Activated CD4-positive, alpha-beta memory T cell treated with anti-CD3 and anti-CD28 coated beads, Interleukin-2, amount 10 ng/mL, durations not matched to agents 7 days and 5 days (primary cell): Measurements from ENCODE around the gene SDHAF1. TPM values are rescaled to one million over a fixed set of nuclear protein-coding genes. Genes with fewer than 3 reads are reported as not detected.
"Not testable (repeated sequence)": the region's sequence is repeated elsewhere in the genome, so short reads cannot be mapped to it uniquely, and the experiment has no call there.

ENCODE experiments used
- CTCF ChIA-PET: fragments of 350-600 bp; sonication (Branson Sonifier 250); formaldehyde crosslinking; loops from one replicate; lab custom pipeline; 2021; ENCODE audit warnings: antibody characterized with exemption, inconsistent platforms; lab: Charles Lee
- POLR2A ChIA-PET: fragments of 350-600 bp; sonication (Branson Sonifier 250); formaldehyde crosslinking; loops from one replicate; lab custom pipeline; 2021; ENCODE audit warnings: antibody characterized with exemption; lab: Charles Lee
- DNase-seq: peaks from one replicate; pipeline ENCODE4 v3.0.0-alpha.2; 2020
- H3K27ac Mint-ChIP-seq: one replicate; pipeline ENCODE4 v1.8.0; 2021; ENCODE audit warnings: mild to moderate bottlenecking, mixed read lengths
- H3K27me3 Mint-ChIP-seq: one replicate; pipeline ENCODE4 v1.8.0; 2021; ENCODE audit warnings: mixed read lengths
- H3K36me3 Mint-ChIP-seq: one replicate; pipeline ENCODE4 v1.8.0; 2021; ENCODE audit warnings: low read depth, mixed read lengths
- H3K4me1 Mint-ChIP-seq: one replicate; pipeline ENCODE4 v1.8.0; 2021; ENCODE audit warnings: mixed read lengths
- H3K4me3 Mint-ChIP-seq: one replicate; pipeline ENCODE4 v1.8.0; 2021; ENCODE audit warnings: mild to moderate bottlenecking, mixed read lengths
- H3K9me3 Mint-ChIP-seq: one replicate; pipeline ENCODE4 v1.8.0; 2021; ENCODE audit warnings: mixed read lengths
- total RNA-seq, 2 experiments: library from RNA; stranded (reverse); gene quantifications; one replicate each; pipeline ENCODE4 v1.2.3, GENCODE V29; 2021

The SDHAF1 gene
- total RNA-seq, 2 experiments from 2014 or later, result 17.3 to 18.3 TPM

GRCh38 chr19:35973487-35973886, 21.5 kb upstream of the SDHAF1 start:
- Mint-ChIP-seq H3K27ac (no peak overlapping the region), H3K4me1 (peaks cover 7% of the 10 kb centered on the region), H3K9me3 (no peaks in the 10 kb centered on the region), H3K4me3 (no peak overlapping the region), H3K27me3 (peaks cover 2% of the 10 kb centered on the region), H3K36me3 (no peaks in the 10 kb centered on the region)
- no peak for DNase-seq
- ChIA-PET POLR2A (no interaction called here), CTCF (no interaction called here)

- DNase-seq, result no peak
- Mint-ChIP-seq H3K36me3 (no peaks in the 10 kb centered on the region), H3K27ac (no peak overlapping the region), H3K9me3 (no peaks in the 10 kb centered on the region), H3K4me3 (no peak overlapping the region), H3K4me1 (no peaks in the 10 kb centered on the region), H3K27me3 (peaks cover 2% of the 10 kb centered on the region)
- POLR2A ChIA-PET, result interaction anchor here (1.2 kb wide), 1 partner anchor 23 kb away, joined by 4 read pairs; no protein-coding TSS in a partner anchor
- CTCF ChIA-PET, result no interaction called here
These were observed 19.3 kb upstream of the SDHAF1 start for GRCh38 chr19:35975608-35976214.

GRCh38 chr19:35977446-35978222, 17.4 kb upstream of the SDHAF1 start:
- CTCF ChIA-PET, result interaction anchor here (0.7 to 1.4 kb wide), 2 partner anchors 12 to 24 kb away, joined by 3 read pairs; no protein-coding TSS in a partner anchor
- DNase-seq, result peak; percentile 32
- H3K4me1 Mint-ChIP-seq, result no peaks in the 10 kb centered on the region
- H3K4me3 Mint-ChIP-seq, result no peak overlapping the region
- H3K27ac Mint-ChIP-seq, result no peak overlapping the region
- no peaks in the 10 kb centered on the region for H3K36me3 Mint-ChIP-seq
- POLR2A ChIA-PET, result no interaction called here
- H3K9me3 Mint-ChIP-seq, result no peaks in the 10 kb centered on the region
- H3K27me3 Mint-ChIP-seq, result peaks cover 2% of the 10 kb centered on the region

GRCh38 chr19:35978271-35978670, 16.7 kb upstream of the SDHAF1 start:
- Mint-ChIP-seq H3K4me3 (no peak overlapping the region), H3K4me1 (no peaks in the 10 kb centered on the region), H3K27me3 (peaks cover 2% of the 10 kb centered on the region), H3K9me3 (no peaks in the 10 kb centered on the region), H3K36me3 (no peaks in the 10 kb centered on the region), H3K27ac (no peak overlapping the region)
- POLR2A ChIA-PET, result no interaction called here
- no peak for DNase-seq
- CTCF ChIA-PET, result interaction anchor here (0.7 kb wide), 1 partner anchor 11 kb away, joined by 3 read pairs; no protein-coding TSS in a partner anchor

GRCh38 chr19:35978832-35979365, 16.1 kb upstream of the SDHAF1 start:
- no peak overlapping the region for H3K4me3 Mint-ChIP-seq
- H3K4me1 Mint-ChIP-seq, result no peaks in the 10 kb centered on the region
- no peak overlapping the region for H3K27ac Mint-ChIP-seq
- POLR2A ChIA-PET, result no interaction called here
- CTCF ChIA-PET, result no interaction called here
- DNase-seq, result no peak
- H3K9me3 Mint-ChIP-seq, result no peaks in the 10 kb centered on the region
- H3K27me3 Mint-ChIP-seq, result peaks cover 3% of the 10 kb centered on the region
- no peaks in the 10 kb centered on the region for H3K36me3 Mint-ChIP-seq

- DNase-seq, H3K9me3 Mint-ChIP-seq, H3K27ac Mint-ChIP-seq, H3K4me3 Mint-ChIP-seq, H3K4me1 Mint-ChIP-seq, H3K36me3 Mint-ChIP-seq: not testable (repeated sequence)
- POLR2A ChIA-PET, result interaction anchor here (0.6 kb wide), 1 partner anchor 101 kb away, joined by 3 read pairs; no protein-coding TSS in a partner anchor
- peaks cover 16% of the 10 kb centered on the region for H3K27me3 Mint-ChIP-seq
- CTCF ChIA-PET, result interaction anchor here (0.7 kb wide), 1 partner anchor 239 kb away, joined by 3 read pairs; no protein-coding TSS in a partner anchor
These were observed 14.0 kb upstream of the SDHAF1 start for GRCh38 chr19:35980997-35981396.

GRCh38 chr19:35983177-35983576, 11.8 kb upstream of the SDHAF1 start:
- H3K27me3 Mint-ChIP-seq, result peaks cover 29% of the 10 kb centered on the region
- DNase-seq, result no peak
- peaks cover 3% of the 10 kb centered on the region for H3K4me1 Mint-ChIP-seq
- no peaks in the 10 kb centered on the region for H3K9me3 Mint-ChIP-seq
- no peak overlapping the region for H3K4me3 Mint-ChIP-seq
- no peak overlapping the region for H3K27ac Mint-ChIP-seq
- ChIA-PET POLR2A (interaction anchor here (1.0 kb wide), 1 partner anchor 12 kb away, joined by 3 read pairs; no protein-coding TSS in a partner anchor), CTCF (no interaction called here)
- no peaks in the 10 kb centered on the region for H3K36me3 Mint-ChIP-seq

GRCh38 chr19:35986111-35986510, 8.9 kb upstream of the SDHAF1 start:
- peaks cover 36% of the 10 kb centered on the region for H3K27me3 Mint-ChIP-seq
- H3K4me3 Mint-ChIP-seq, result no peak overlapping the region
- peaks cover 3% of the 10 kb centered on the region for H3K4me1 Mint-ChIP-seq
- H3K36me3 Mint-ChIP-seq, result no peaks in the 10 kb centered on the region
- H3K9me3 Mint-ChIP-seq, result no peaks in the 10 kb centered on the region
- ChIA-PET POLR2A (no interaction called here), CTCF (no interaction called here)
- no peak for DNase-seq
- H3K27ac Mint-ChIP-seq, result no peak overlapping the region

- DNase-seq, result no peak
- peaks cover 3% of the 10 kb centered on the region for H3K4me1 Mint-ChIP-seq
- no peak overlapping the region for H3K27ac Mint-ChIP-seq
- peaks cover 36% of the 10 kb centered on the region for H3K27me3 Mint-ChIP-seq
- H3K4me3 Mint-ChIP-seq, result peak overlapping the region; percentile 48
- no peaks in the 10 kb centered on the region for H3K36me3 Mint-ChIP-seq
- POLR2A ChIA-PET, result no interaction called here
- CTCF ChIA-PET, result no interaction called here
- H3K9me3 Mint-ChIP-seq, result no peaks in the 10 kb centered on the region
These were observed 8.1 kb upstream of the SDHAF1 start for GRCh38 chr19:35986664-35987570.

- Mint-ChIP-seq H3K27ac (no peak overlapping the region), H3K36me3 (no peaks in the 10 kb centered on the region), H3K27me3 (peaks cover 36% of the 10 kb centered on the region), H3K4me1 (peaks cover 3% of the 10 kb centered on the region), H3K9me3 (no peaks in the 10 kb centered on the region), H3K4me3 (no peak overlapping the region)
- no peak for DNase-seq
- CTCF ChIA-PET, result interaction anchor here (0.6 kb wide), 1 partner anchor 293 kb away, joined by 5 read pairs; no protein-coding TSS in a partner anchor
- POLR2A ChIA-PET, result no interaction called here
These were observed 7.5 kb upstream of the SDHAF1 start for GRCh38 chr19:35987571-35987896.

GRCh38 chr19:35988824-35989223, 6.2 kb upstream of the SDHAF1 start:
- Mint-ChIP-seq H3K36me3 (no peaks in the 10 kb centered on the region), H3K4me3 (no peak overlapping the region), H3K27ac (no peak overlapping the region), H3K4me1 (peaks cover 3% of the 10 kb centered on the region), H3K9me3 (no peaks in the 10 kb centered on the region), H3K27me3 (peaks cover 35% of the 10 kb centered on the region)
- DNase-seq, result no peak
- ChIA-PET POLR2A (no interaction called here), CTCF (no interaction called here)

GRCh38 chr19:35990156-35990555, 4.8 kb upstream of the SDHAF1 start:
- CTCF ChIA-PET, result no interaction called here
- POLR2A ChIA-PET, result no interaction called here
- H3K9me3 Mint-ChIP-seq, result no peaks in the 10 kb centered on the region
- DNase-seq, result no peak
- no peaks in the 10 kb centered on the region for H3K36me3 Mint-ChIP-seq
- peaks cover 29% of the 10 kb centered on the region for H3K27me3 Mint-ChIP-seq
- no peak overlapping the region for H3K27ac Mint-ChIP-seq
- H3K4me3 Mint-ChIP-seq, result no peak overlapping the region
- H3K4me1 Mint-ChIP-seq, result peaks cover 9% of the 10 kb centered on the region
